Daoy (cell line): Measurements from ENCODE around the gene KLHL8. TPM values are rescaled to one million over a fixed set of nuclear protein-coding genes. Genes with fewer than 3 reads are reported as not detected.
A peak's percentile ranks its signal among the peaks of the same experiment; 100 is the strongest.
"Not testable (repeated sequence)": the region's sequence is repeated elsewhere in the genome, so short reads cannot be mapped to it uniquely, and the experiment has no call there.

Source experiments
- DNase-seq: peaks from one replicate; pipeline ENCODE4 v3.0.0-alpha.2; 2015; ENCODE audit warnings: low read depth
- total RNA-seq: library from RNA; depleted of rRNA; stranded (reverse); fragments of >200 nt; shearing (Covaris generic); gene quantifications from 2 replicates; pipeline ENCODE4 v1.2.3, GENCODE V29; 2014

The KLHL8 gene
- total RNA-seq, 1 experiment from 2014 or later = 5.0 TPM

GRCh38 chr4:87179751-87180150 lies 40.7 kb downstream of the KLHL8 start:
- no peak for DNase-seq

GRCh38 chr4:87174672-87175071 lies 45.7 kb downstream of the KLHL8 start:
- no peak for DNase-seq

GRCh38 chr4:87171944-87172343 lies 48.5 kb downstream of the KLHL8 start:
- no peak for DNase-seq

GRCh38 chr4:87166296-87166854 lies 54.0 kb downstream of the KLHL8 start:
- no peak for DNase-seq

- DNase-seq = no peak
Measured at GRCh38 chr4:87165892-87166291, 54.5 kb downstream of the KLHL8 start.

GRCh38 chr4:87153078-87153870 lies 67.1 kb downstream of the KLHL8 start:
- no peak for DNase-seq

- peak; percentile 3 for DNase-seq
Measured at GRCh38 chr4:87152310-87153041, 67.9 kb downstream of the KLHL8 start.

GRCh38 chr4:87151730-87152129 lies 68.7 kb downstream of the KLHL8 start:
- no peak for DNase-seq

GRCh38 chr4:87150498-87151261 lies 69.7 kb downstream of the KLHL8 start:
- peak; percentile 32 for DNase-seq

- no peak for DNase-seq
Measured at GRCh38 chr4:87147116-87147515, 73.3 kb downstream of the KLHL8 start.

GRCh38 chr4:87145934-87146333 lies 74.5 kb downstream of the KLHL8 start:
- not testable (repeated sequence) for DNase-seq

GRCh38 chr4:87144356-87144755 lies 76.1 kb downstream of the KLHL8 start:
- no peak for DNase-seq

- no peak for DNase-seq
Measured at GRCh38 chr4:87141428-87141827, 79.0 kb downstream of the KLHL8 start.

GRCh38 chr4:87134122-87134521 lies 86.3 kb downstream of the KLHL8 start:
- no peak for DNase-seq

- no peak for DNase-seq
Measured at GRCh38 chr4:87133183-87133582, 87.2 kb downstream of the KLHL8 start.

GRCh38 chr4:87132035-87132434 lies 88.4 kb downstream of the KLHL8 start:
- DNase-seq = no peak

- no peak for DNase-seq
Measured at GRCh38 chr4:87130985-87131703, 89.3 kb downstream of the KLHL8 start.

- DNase-seq = no peak
Measured at GRCh38 chr4:87129681-87130080, 90.7 kb downstream of the KLHL8 start.

- DNase-seq = no peak
Measured at GRCh38 chr4:87128006-87128705, 92.3 kb downstream of the KLHL8 start.

GRCh38 chr4:87126056-87126455 lies 94.4 kb downstream of the KLHL8 start:
- DNase-seq = no peak

- DNase-seq = no peak
Measured at GRCh38 chr4:87122252-87122651, 98.2 kb downstream of the KLHL8 start.
